ENCODE measurements around the gene TENM3.

TENM3 gene

DNA sequence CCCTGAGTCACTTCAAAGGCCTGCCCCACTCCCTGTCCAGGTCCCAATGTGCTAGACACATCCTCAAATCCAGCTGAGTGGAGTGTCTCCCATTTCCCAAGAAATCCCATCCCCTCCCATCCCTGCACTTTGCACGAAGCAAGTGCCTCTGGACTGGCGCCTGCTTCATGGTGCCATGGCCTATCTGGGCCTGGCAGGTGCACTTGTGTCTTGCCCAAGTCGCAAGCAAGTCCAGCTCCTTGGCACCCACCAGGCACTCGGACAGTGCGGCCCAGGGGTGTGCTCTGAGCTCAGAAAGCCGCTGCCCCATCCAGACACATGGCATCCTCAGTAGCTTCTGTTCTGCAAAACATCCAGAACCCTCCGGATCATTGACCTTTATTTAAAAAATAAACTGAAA lies 576.5 kb downstream of the TENM3 start:
- no peak overlapping the region for H3K4me3 ChIP-seq (ENCODE audit: control insufficient read depth, low read depth, low read length)
- TF ChIP-seq, protein P1, sequence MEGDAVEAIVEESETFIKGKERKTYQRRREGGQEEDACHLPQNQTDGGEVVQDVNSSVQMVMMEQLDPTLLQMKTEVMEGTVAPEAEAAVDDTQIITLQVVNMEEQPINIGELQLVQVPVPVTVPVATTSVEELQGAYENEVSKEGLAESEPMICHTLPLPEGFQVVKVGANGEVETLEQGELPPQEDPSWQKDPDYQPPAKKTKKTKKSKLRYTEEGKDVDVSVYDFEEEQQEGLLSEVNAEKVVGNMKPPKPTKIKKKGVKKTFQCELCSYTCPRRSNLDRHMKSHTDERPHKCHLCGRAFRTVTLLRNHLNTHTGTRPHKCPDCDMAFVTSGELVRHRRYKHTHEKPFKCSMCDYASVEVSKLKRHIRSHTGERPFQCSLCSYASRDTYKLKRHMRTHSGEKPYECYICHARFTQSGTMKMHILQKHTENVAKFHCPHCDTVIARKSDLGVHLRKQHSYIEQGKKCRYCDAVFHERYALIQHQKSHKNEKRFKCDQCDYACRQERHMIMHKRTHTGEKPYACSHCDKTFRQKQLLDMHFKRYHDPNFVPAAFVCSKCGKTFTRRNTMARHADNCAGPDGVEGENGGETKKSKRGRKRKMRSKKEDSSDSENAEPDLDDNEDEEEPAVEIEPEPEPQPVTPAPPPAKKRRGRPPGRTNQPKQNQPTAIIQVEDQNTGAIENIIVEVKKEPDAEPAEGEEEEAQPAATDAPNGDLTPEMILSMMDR (IDR thresholded peaks at IDR 0.05; ENCODE audit: control insufficient read depth, insufficient read depth, low read depth, low read length, missing control alignments) = no peak
- no peak for DNase-seq (ENCODE audit: low read depth)

DNA sequence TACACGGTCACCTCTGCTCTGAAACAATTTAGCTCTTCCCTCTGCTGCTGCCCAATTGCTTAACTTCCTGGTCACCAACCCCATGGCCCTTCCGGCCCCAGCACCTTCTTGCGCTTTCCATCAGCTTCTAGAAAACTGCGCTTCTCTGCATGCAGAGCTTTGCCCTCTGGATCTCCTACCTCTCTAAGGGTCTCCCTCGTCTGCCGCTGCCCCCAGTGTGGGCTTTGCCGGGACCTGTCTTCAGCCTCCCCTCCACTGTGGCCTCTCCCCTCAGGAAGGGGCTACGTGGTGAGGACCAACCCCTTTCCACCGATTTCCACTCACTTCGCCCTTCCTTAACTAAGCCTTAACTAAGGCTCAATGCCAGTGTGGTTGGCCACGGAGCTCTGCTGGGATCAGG lies 579.4 kb downstream of the TENM3 start:
- TF ChIP-seq, protein P1 (IDR thresholded peaks at IDR 0.05; ENCODE audit: control insufficient read depth, insufficient read depth, low read depth, low read length, missing control alignments) = no peak
- H3K4me3 ChIP-seq (ENCODE audit: control insufficient read depth, low read depth, low read length) = no peak overlapping the region
- no peak for DNase-seq (ENCODE audit: low read depth)

DNA sequence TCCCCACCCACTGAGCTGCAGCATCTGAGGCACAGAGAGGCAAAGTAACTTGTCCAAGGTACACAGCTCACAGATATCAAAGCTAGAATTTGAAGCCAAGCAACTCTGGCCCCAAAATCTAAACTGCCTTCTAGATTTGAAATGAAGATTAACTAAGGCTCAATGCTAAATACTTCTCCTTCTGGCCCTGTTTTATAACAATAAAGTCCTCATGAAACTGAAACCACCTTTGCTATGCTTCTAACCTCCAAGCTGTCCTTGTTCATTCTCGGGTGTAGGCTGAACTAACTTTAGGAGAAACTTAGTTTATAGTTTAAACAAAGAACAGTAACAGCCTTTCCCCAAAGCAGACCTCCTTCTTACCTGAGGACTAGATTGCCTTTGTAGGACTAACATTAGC lies 580.4 kb downstream of the TENM3 start:
- TF ChIP-seq, protein P1 (IDR thresholded peaks at IDR 0.05; ENCODE audit: control insufficient read depth, insufficient read depth, low read depth, low read length, missing control alignments) = no peak
- no peak for DNase-seq (ENCODE audit: low read depth)
- H3K4me3 ChIP-seq (ENCODE audit: control insufficient read depth, low read depth, low read length) = no peak overlapping the region

DNA sequence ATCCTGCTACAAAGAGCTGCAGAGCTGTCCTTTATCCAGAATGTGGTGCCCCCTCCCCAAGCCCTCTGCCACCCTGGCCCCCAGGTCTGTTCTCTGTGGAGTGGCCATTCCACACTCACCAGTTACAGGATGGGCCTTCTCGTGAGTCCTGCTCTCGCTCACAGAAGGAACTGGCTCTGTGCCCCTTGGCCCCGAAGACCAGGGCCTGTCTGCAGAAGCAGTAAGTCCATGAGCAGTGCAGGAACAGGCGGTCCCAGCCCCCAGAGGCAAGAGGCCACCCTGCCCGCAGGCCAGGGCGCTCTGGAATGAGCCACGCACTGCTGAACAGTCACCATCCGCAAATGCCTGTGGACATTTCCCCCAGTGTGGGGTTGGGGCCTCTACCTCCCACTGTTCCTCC lies 581.8 kb downstream of the TENM3 start:
- TF ChIP-seq, protein P1 (IDR thresholded peaks at IDR 0.05; ENCODE audit: control insufficient read depth, insufficient read depth, low read depth, low read length, missing control alignments) = no peak
- no peak for DNase-seq (ENCODE audit: low read depth)
- H3K4me3 ChIP-seq (ENCODE audit: control insufficient read depth, low read depth, low read length) = no peak overlapping the region

DNA sequence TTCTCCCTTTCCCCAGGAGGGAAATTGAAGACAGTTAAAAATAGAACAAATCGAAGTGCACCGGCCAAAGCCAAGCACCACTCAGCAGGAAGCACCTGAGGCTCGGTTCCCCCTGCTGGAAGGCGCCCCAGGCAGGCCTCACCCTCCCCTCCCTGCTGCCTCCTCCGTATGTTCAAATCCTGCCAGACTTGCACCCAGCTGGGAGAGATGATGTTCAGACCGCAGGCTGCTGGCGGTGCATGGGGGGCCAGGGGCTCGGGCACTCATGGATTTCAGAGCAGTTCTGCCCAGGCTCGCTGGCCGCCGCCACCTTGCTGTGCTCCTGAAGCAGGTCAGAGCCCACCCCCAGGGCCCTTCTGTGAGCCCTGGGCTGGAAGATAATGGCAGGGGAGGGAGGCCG lies 582.6 kb downstream of the TENM3 start:
- TF ChIP-seq, protein P1 (IDR thresholded peaks at IDR 0.05; ENCODE audit: control insufficient read depth, insufficient read depth, low read depth, low read length, missing control alignments) = no peak
- DNase-seq (ENCODE audit: low read depth) = no peak
- no peak overlapping the region for H3K4me3 ChIP-seq (ENCODE audit: control insufficient read depth, low read depth, low read length)

DNA sequence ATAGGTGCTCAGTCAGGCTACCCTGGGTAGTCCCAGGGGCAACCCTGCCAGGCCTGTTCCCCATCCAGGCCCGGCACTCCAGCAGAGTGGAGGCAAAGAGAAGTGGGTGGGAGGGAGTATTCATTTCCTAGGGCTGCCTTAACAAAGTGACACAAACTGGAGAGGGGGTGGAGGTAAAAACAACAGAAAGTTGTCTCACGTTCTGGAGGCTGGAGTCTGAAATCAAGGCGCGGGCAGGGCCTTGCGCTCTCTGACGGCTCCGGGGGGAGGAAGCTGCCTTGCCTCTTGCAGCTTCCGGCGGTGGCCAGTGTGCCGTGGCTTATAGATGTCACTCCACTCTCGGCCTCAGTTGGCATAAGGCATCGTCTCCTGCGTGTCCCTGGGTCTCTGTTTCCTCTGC lies 583.2 kb downstream of the TENM3 start:
- no peak for DNase-seq (ENCODE audit: low read depth)
- TF ChIP-seq, protein P1 (IDR thresholded peaks at IDR 0.05; ENCODE audit: control insufficient read depth, insufficient read depth, low read depth, low read length, missing control alignments) = no peak
- H3K4me3 ChIP-seq (ENCODE audit: control insufficient read depth, low read depth, low read length) = no peak overlapping the region

DNA sequence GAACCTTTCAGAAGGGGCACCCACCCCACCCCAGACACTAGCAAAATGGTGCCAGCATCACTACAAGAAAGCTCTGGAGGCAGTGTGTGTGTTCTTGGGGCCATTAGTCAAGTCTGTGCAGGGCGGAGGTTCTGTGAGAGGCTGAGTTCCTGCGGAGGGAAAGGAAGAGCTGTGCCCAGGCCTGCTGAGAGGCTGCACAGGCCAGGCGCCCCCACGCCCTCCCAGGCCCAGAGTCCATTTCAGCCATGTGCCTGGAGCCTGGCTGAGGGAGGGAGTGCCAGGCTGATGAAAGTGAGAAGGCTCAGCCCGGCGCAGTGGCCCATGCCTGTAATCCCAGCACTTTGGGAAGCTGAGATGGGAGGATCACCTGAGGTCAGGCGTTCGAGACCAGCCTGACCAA lies 584.0 kb downstream of the TENM3 start:
- no peak overlapping the region for H3K4me3 ChIP-seq (ENCODE audit: control insufficient read depth, low read depth, low read length)
- TF ChIP-seq, protein P1 (IDR thresholded peaks at IDR 0.05; ENCODE audit: control insufficient read depth, insufficient read depth, low read depth, low read length, missing control alignments) = no peak
- DNase-seq (ENCODE audit: low read depth) = no peak
